Suprapubic skin (tissue), 3 donors: ENCODE results near the gene SIGLEC6.

Experiments used
- CTCF ChIP-seq, 2 donors: fragments of 200-600 bp in 1 of 2; fragments of 450-650 bp in 1 of 2; sonication (generic) in 1 of 2; IDR thresholded peaks; one replicate each; pipeline ENCODE4 v1.5.1; 2016 to 2019; ENCODE audit warnings: antibody characterized with exemption in 2 of 2, mild to moderate bottlenecking in 1 of 2, moderate library complexity in 1 of 2
- POLR2A ChIP-seq, 2 donors: fragments of 450-650 bp; IDR thresholded peaks; one replicate each; pipeline ENCODE4 v1.6.1; 2017; ENCODE audit warnings: antibody characterized with exemption in 2 of 2, mild to moderate bottlenecking in 2 of 2, moderate library complexity in 2 of 2

GRCh38 chr19:51480590-51480989 is 50.9 kb downstream of the SIGLEC6 start:
- no peak for TF ChIP-seq CTCF (IDR thresholded peaks at IDR 0.05)
- TF ChIP-seq POLR2A (IDR thresholded peaks at IDR 0.05) = no peak
